Right lobe of liver (tissue), 6 donors: ENCODE measurements around the gene SPOCK2. TPM values are rescaled to one million over a fixed set of nuclear protein-coding genes. Genes with fewer than 3 reads are reported as not detected.

Experiments used
- ATAC-seq, 4 donors: fragments of 200-7000 bp; cut with Tn5 transposase; one replicate each; pipeline ENCODE4 v1.9.1; 2020; ENCODE audit warnings: mild to moderate bottlenecking in 4 of 4, moderate library complexity in 4 of 4
- DNase-seq, 3 donors: peaks; one replicate each; pipeline ENCODE4 v3.0.0-alpha.2; 2020
- H3K27ac ChIP-seq, 3 donors: fragments of 200-600 bp; one replicate each; pipeline ENCODE4 v1.8.0; 2022
- H3K27me3 ChIP-seq, 2 donors: fragments of 200-600 bp; one replicate each; pipeline ENCODE4 v1.8.0; 2022
- H3K36me3 ChIP-seq, 4 donors: fragments of 200-600 bp; sonication (generic) in 1 of 4; one replicate each; pipeline versions ENCODE4 v1.5.1 to v1.8.0; 2017 to 2022; ENCODE audit warnings: control low read depth in 1 of 4
- H3K4me1 ChIP-seq, 4 donors: fragments of 200-600 bp; sonication (generic) in 1 of 4; one replicate each; pipeline versions ENCODE4 v1.5.1 to v1.8.0; 2017 to 2022; ENCODE audit warnings: control low read depth in 1 of 4
- H3K4me3 ChIP-seq, 3 donors: fragments of 200-600 bp; one replicate each; pipeline ENCODE4 v1.8.0; 2022
- H3K9me3 ChIP-seq, 4 donors: fragments of 200-600 bp; sonication (generic) in 1 of 4; one replicate each; pipeline versions ENCODE4 v1.5.1 to v1.8.0; 2017 to 2022; ENCODE audit warnings: control low read depth in 1 of 4
- CTCF ChIP-seq, 4 donors: fragments of 200-600 bp in 3 of 4; fragments of 450-650 bp in 1 of 4; IDR thresholded peaks; one replicate each; pipeline versions ENCODE4 v1.5.1 to v1.8.0; 2016 to 2022; ENCODE audit warnings: antibody characterized with exemption in 4 of 4, mild to moderate bottlenecking in 2 of 4
- POLR2A ChIP-seq: fragments of 450-650 bp; IDR thresholded peaks from one replicate; pipeline ENCODE4 v1.6.1; 2017; ENCODE audit warnings: antibody characterized with exemption, mild to moderate bottlenecking
- WGBS: methylation state at CpG from one replicate; pipeline ENCODE4 v1.1.6; 2018; ENCODE audit warnings: low coverage, low lambda C conversion rate; ENCODE audit not compliant: insufficient coverage; ENCODE audit errors: missing lambda C conversion rate; 5-methylcytosine and 5-hydroxymethylcytosine counted together
- intact Hi-C, 2 donors: fragments of 100-400 bp; cut with DNase I; formaldehyde crosslinking; loops; one replicate each; pipeline versions ENCODE4 v1.11.2 to v1.14.1; 2022
- total RNA-seq, 6 experiments: library from RNA; depleted of rRNA in 2 of 6; stranded (reverse); fragments of >200 nt in 2 of 6; fragmentation: NEBNext Ultra II Directional in 3 of 6; extraction: Animal tissue kit (Norgen Biotek cat#: 25700) in 3 of 6; gene quantifications; one replicate each; pipeline versions ENCODE4 v1.1.0 to v1.2.4, GENCODE V29; 2016 to 2023
- donor health status: DM: no; HTN: yes; CAD: no.
- donor health status: DM: no; HTN: no; CAD: no.
- donor health status: DM: no; HTN: no; CAD: no.
- donor health status: DM: no; HTN: yes; CAD: no.
- donor health status: DM: no; HTN: yes; CAD: no.

The SPOCK2 gene
- total RNA-seq, 6 experiments from 2014 or later = 0.72 to 3.0 (median 1.2) TPM

- Histone ChIP-seq H3K27ac (no peak overlapping the region), H3K36me3 (no peaks in the 10 kb centered on the region), H3K4me3 (no peak overlapping the region), H3K9me3 (no peaks in the 10 kb centered on the region), H3K4me1 (no peaks in the 10 kb centered on the region), H3K27me3 (no peaks in the 10 kb centered on the region)
- WGBS = 52% methylated on average over 19 of the region's 21 CpGs
- DNase-seq (no peak), ATAC-seq (no peak)
- TF ChIP-seq POLR2A = no peak
- no peak for TF ChIP-seq CTCF (IDR thresholded peaks at IDR 0.05)
- intact Hi-C loops = loop anchor here in 1 of 2 donors (10.0 kb wide), 1 partner anchor 104 kb away; no protein-coding TSS in a partner anchor
Observed at GRCh38 chr10:72058989-72059842, 29.1 kb downstream of the SPOCK2 start.

GRCh38 chr10:72058347-72058898 is 29.9 kb downstream of the SPOCK2 start:
- intact Hi-C loops = loop anchor here in 1 of 2 donors (10.0 kb wide), 1 partner anchor 104 kb away; no protein-coding TSS in a partner anchor
- DNase-seq (no peak), ATAC-seq (no peak)
- Histone ChIP-seq H3K27ac (no peak overlapping the region), H3K27me3 (no peaks in the 10 kb centered on the region), H3K9me3 (no peaks in the 10 kb centered on the region), H3K36me3 (no peaks in the 10 kb centered on the region), H3K4me1 (no peaks in the 10 kb centered on the region), H3K4me3 (no peak overlapping the region)
- TF ChIP-seq POLR2A (no peak), CTCF (IDR thresholded peaks at IDR 0.05) (no peak)
- WGBS = 87% methylated on average over 8 of the region's 12 CpGs

GRCh38 chr10:72056932-72057751 is 31.2 kb downstream of the SPOCK2 start:
- no peaks in the 10 kb centered on the region for H3K9me3 ChIP-seq
- no peaks in the 10 kb centered on the region for H3K27me3 ChIP-seq
- WGBS = 88% methylated on average over 9 of the region's 25 CpGs
- no peak for TF ChIP-seq CTCF (IDR thresholded peaks at IDR 0.05)
- no peak for TF ChIP-seq POLR2A
- H3K36me3 ChIP-seq = no peaks in the 10 kb centered on the region
- H3K4me3 ChIP-seq = no peak overlapping the region
- DNase-seq (no peak), ATAC-seq (peak in 1 of 4 donors; percentile 11)
- intact Hi-C loops = loop anchor here in 1 of 2 donors (10.0 kb wide), 1 partner anchor 102 kb away; no protein-coding TSS in a partner anchor
- no peaks in the 10 kb centered on the region for H3K4me1 ChIP-seq
- H3K27ac ChIP-seq = no peak overlapping the region

GRCh38 chr10:72056113-72056512 is 32.2 kb downstream of the SPOCK2 start:
- Histone ChIP-seq H3K4me1 (no peaks in the 10 kb centered on the region), H3K27ac (no peak overlapping the region), H3K4me3 (no peak overlapping the region), H3K9me3 (no peaks in the 10 kb centered on the region), H3K27me3 (no peaks in the 10 kb centered on the region), H3K36me3 (no peaks in the 10 kb centered on the region)
- WGBS = 75% methylated on average over 4 of the region's 5 CpGs
- ATAC-seq = peak in 2 of 4 donors; percentile 35 to 76
- no peak for DNase-seq
- intact Hi-C loops = loop anchor here in 1 of 2 donors (10.0 kb wide), 1 partner anchor 101 kb away; no protein-coding TSS in a partner anchor
- TF ChIP-seq CTCF (IDR thresholded peaks at IDR 0.05) (no peak), POLR2A (no peak)
